Measurements from ENCODE around the gene PRKCA. TPM values are rescaled to one million over a fixed set of nuclear protein-coding genes. Genes with fewer than 3 reads are reported as not detected.

The PRKCA gene
- total and polyA plus RNA-seq, 9 of the 15 experiments (the other 6 are each of a cell fraction or from before 2014, with no cell fraction given), result 3.2 to 33.0 (median 17.8) TPM

DNA sequence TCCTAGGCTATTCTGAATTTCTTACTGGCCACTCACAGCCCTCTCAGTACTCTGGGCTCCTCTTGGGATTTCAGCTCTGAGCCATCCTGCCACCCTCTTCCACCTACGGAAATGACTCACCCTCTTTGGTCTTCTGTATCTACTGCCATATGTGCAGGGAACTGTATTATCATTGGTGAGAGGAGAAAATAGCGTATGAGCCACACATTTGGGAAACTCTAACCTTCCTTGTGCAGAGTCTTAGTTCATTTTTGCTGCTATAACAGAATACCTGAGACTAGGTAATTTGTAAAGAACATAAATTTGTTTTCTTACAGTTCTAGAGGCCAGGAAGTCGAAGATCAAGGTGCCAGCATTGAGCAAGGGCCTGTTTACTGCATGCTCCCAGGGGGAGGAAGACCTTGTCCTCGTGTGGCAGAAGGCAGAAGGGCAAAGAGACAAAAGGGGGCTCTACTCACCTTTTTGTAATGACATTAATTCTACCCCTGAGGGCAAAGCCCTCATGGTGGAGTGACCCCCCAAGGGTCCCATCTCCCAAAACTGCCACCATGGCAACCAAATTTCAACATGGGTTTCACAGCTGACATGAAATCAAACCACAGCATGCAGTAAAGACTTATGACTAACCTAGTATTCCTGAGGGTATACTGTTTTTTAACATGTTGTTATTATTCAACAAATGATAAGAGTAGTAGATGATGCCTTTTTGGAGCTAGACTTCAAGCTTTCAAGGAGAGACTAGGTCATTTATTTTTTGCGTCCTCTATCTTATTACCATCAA lies 191.8 kb downstream of the PRKCA start (continued):
- peak; percentile 16 for TF ChIP-seq NEUROD1 (IDR thresholded peaks at IDR 0.05; ENCODE audit: borderline replicate concordance, low read depth, low read length, partially characterized antibody)
- TF ChIP-seq PHB2 (IDR thresholded peaks at IDR 0.05; ENCODE audit: low read depth), result no peak
- TF ChIP-seq JUND (IDR thresholded peaks at IDR 0.05; ENCODE audit: borderline replicate concordance, low read depth, low read length), result peak; percentile 96
- TF ChIP-seq JUND (tag; IDR thresholded peaks at IDR 0.05; ENCODE audit: borderline replicate concordance, low read depth, low read length), result peak; percentile 90
- no peak for TF ChIP-seq ESRRB (CRISPR knock-in tag; IDR thresholded peaks at IDR 0.05; ENCODE audit: borderline replicate concordance)
- TF ChIP-seq SIN3B (IDR thresholded peaks at IDR 0.05; ENCODE audit: low read depth), result no peak
- peak; percentile 50 for TF ChIP-seq TAL1 (IDR thresholded peaks at IDR 0.05)
- 0 out of 2 replicates have a peak, but pooled peaks have one; percentile 6 for TF ChIP-seq C11orf30 (IDR thresholded peaks at IDR 0.05; ENCODE audit: low read depth)
- TF ChIP-seq MAFF (IDR thresholded peaks at IDR 0.05; ENCODE audit: low read length), result no peak
- peak; percentile 33 for TF ChIP-seq RFX1 (IDR thresholded peaks at IDR 0.05)
- peak; percentile 83 for TF ChIP-seq ETV1 (tag; conservative IDR thresholded peaks at IDR 0.05; ENCODE audit: low read depth)
- no peak for TF ChIP-seq TBP (optimal IDR thresholded peaks at IDR 0.05; ENCODE audit: low read depth, low read length)
- TF ChIP-seq NR1H2 (CRISPR knock-in tag; IDR thresholded peaks at IDR 0.05), result no peak
- TF ChIP-seq CBFA2T2 (conservative IDR thresholded peaks at IDR 0.05), result peak; percentile 57
- peak; percentile 29; the same call in 1 of the 2 replicates for TF ChIP-seq POLR2AphosphoS5 (IDR thresholded peaks at IDR 0.05; ENCODE audit: control insufficient read depth, insufficient read depth, low read depth, low read length)
- TF ChIP-seq, protein P1, sequence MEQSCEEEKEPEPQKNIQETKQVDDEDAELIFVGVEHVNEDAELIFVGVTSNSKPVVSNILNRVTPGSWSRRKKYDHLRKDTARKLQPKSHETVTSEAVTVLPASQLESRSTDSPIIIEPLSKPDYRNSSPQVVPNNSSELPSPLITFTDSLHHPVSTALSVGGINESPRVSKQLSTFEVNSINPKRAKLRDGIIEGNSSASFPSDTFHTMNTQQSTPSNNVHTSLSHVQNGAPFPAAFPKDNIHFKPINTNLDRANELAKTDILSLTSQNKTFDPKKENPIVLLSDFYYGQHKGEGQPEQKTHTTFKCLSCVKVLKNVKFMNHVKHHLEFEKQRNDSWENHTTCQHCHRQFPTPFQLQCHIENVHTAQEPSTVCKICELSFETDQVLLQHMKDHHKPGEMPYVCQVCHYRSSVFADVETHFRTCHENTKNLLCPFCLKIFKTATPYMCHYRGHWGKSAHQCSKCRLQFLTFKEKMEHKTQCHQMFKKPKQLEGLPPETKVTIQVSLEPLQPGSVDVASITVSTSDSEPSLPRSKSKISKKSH (CRISPR knock-in tag; IDR thresholded peaks at IDR 0.05), result no peak
- TF ChIP-seq SPI1 (IDR thresholded peaks at IDR 0.05; ENCODE audit: borderline replicate concordance, low read depth, low read length), result no peak
- TF ChIP-seq ZNF586 (CRISPR knock-in tag; conservative IDR thresholded peaks at IDR 0.05), result no peak
- TF ChIP-seq GABPB1 (CRISPR knock-in tag; IDR thresholded peaks at IDR 0.05), result no peak
- TF ChIP-seq TCF3 (CRISPR knock-in tag; IDR thresholded peaks at IDR 0.05), result peak; percentile 85
- no peak for TF ChIP-seq ZNF175 (CRISPR knock-in tag; IDR thresholded peaks at IDR 0.05; ENCODE audit: low read depth)
- TF ChIP-seq, protein P2, sequence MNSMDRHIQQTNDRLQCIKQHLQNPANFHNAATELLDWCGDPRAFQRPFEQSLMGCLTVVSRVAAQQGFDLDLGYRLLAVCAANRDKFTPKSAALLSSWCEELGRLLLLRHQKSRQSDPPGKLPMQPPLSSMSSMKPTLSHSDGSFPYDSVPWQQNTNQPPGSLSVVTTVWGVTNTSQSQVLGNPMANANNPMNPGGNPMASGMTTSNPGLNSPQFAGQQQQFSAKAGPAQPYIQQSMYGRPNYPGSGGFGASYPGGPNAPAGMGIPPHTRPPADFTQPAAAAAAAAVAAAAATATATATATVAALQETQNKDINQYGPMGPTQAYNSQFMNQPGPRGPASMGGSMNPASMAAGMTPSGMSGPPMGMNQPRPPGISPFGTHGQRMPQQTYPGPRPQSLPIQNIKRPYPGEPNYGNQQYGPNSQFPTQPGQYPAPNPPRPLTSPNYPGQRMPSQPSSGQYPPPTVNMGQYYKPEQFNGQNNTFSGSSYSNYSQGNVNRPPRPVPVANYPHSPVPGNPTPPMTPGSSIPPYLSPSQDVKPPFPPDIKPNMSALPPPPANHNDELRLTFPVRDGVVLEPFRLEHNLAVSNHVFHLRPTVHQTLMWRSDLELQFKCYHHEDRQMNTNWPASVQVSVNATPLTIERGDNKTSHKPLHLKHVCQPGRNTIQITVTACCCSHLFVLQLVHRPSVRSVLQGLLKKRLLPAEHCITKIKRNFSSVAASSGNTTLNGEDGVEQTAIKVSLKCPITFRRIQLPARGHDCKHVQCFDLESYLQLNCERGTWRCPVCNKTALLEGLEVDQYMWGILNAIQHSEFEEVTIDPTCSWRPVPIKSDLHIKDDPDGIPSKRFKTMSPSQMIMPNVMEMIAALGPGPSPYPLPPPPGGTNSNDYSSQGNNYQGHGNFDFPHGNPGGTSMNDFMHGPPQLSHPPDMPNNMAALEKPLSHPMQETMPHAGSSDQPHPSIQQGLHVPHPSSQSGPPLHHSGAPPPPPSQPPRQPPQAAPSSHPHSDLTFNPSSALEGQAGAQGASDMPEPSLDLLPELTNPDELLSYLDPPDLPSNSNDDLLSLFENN (IDR thresholded peaks at IDR 0.05; ENCODE audit: low read depth in 2 of 2, low read length in 2 of 2), result 0 out of 4 replicates have a peak, but pooled peaks of 1 of the 2 experiments have one; percentile 19
- no peak for TF ChIP-seq TAF1 (IDR thresholded peaks at IDR 0.05; ENCODE audit: control insufficient read depth, extremely low read depth, insufficient read depth, low read length, severe bottlenecking)
- TF ChIP-seq ZNF766 (CRISPR knock-in tag; conservative IDR thresholded peaks at IDR 0.05), result no peak
- no peak for TF ChIP-seq NFE2L1 (tag; IDR thresholded peaks at IDR 0.05; ENCODE audit: borderline replicate concordance, low read depth)

Data from K562 (cell line).